HG03457 (cell line): Measurements from ENCODE around the gene ART4.

Experiments used
- ATAC-seq: cut with Tn5 transposase; IDR thresholded peaks from one replicate; pipeline ENCODE4 v1.9.1; 2021; ENCODE audit warnings: moderate number of reproducible peaks; ENCODE audit not compliant: unreplicated experiment

Gene ART4

DNA sequence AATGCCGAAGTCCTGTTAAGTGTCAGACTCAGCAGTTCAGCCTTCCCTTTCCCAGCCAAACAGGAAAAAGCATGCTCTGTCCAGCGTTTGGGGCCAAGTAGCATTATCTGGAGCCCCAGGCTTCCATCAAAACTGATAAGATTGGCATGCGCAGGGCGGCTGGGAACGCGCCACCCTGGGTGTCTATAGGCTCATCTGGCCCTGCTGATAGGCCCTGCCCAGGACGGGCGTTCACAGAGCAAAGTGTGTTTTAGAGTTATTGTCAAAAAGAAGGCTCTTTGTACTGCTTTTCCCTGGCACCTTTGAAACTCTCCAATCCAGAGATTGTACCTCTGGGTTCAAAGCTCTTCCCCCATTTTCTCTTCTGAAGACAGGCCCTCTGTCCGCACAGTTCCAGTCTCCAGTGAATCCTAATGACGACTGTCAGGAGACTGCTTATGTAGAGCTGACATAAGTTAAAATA lies at the start of gene ART4:
ART4 (minus strand) TSS at position 102 of the 463 bp plus-strand sequence. CDS start 413 bp downstream, outside the sequence.
- ATAC-seq, result no peak

GRCh38 chr12:14892726-14893505 lies 49.6 kb upstream of the ART4 start:
- ATAC-seq, result no peak

DNA sequence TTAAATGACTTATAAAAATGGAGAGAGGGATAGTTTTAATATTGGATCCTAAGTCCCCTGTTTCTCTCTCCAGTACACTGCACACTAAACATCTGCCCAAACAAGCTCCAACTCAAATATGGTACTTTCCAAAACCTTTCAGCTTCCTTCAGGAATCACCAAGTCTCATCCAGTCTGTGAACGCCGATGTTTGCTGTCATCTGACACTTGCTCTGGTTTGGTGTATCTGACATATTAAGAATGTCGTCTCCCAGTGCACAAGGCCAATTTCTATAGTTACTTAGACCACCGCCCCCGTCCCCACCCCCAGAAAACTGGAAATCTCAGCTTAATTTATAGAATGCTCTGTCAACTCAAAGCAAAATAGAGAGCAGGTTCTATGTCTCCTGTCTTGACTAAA lies 47.4 kb upstream of the ART4 start:
- ATAC-seq, result no peak

DNA sequence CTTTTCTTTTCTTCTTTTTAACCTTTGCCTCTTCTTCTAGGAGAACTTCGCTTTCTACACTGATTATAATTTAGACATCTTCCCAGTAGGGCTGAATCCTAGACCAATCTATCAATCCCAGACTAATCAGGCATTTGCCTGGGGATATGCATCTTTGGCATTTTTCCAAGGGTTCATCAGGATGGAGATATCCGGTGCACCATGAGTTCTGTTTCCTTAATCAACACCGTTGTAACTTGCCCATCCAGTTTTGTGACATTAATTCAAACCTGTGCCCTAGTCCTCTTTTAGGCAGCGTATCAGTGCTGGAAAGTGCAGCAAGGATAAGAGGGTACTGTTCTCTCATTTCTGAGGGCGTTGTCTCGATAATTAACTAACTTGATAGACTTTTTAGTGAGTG lies 42.9 kb upstream of the ART4 start:
- ATAC-seq, result no peak

- no peak for ATAC-seq
Measured at GRCh38 chr12:14885718-14886221, 42.4 kb upstream of the ART4 start, which contains the start of gene MGP. Gene MGP (minus strand): TSS chr12:14885854. CDS start chr12:14885791, 63 bp downstream.

GRCh38 chr12:14884458-14884878 lies 41.1 kb upstream of the ART4 start:
- peak; percentile 94 for ATAC-seq

DNA sequence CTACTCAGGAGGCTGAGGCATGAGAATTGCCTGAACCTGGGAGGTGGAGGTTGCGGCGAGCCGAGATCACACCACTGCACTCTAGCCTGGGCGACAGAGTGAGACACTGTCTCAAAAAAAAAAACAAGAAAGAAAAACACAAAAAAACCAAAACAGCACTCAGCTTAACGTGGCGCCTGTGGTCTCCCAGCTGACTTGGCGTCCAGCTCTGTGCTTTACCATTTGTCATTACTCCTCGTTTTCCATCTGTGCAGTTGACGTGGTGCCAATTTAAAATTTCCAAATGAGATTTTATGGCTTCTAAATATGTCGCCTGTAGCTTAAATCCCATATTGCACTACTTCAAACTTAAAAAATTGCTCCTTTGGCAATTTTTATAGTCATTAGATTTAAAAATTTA lies 40.4 kb upstream of the ART4 start:
- ATAC-seq, result no peak

DNA sequence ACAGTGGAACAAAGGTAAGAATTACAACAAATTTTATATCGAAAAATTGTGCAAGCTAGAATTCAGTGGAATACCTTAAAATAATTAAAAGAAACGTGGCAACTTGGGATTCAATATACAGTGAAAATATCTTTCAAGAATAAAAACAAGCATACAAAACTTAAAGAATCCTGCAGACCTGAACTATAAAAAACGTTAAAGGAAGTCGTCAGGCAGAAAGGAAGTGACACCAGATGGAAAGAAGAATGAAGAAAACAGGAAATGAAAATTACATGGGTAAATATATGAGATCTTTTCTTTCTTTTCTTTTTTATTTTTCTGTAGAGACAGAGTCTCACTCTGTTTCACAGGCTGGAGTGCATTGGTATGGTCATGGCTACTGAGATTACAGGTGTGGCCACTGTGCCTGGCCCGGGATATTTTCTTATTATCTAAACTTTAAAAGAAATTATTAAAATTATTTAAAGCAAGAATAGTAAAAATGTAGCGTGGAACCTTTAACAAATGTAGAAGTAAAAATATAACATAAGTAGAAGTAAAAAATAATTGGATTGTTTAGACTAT lies 37.6 kb upstream of the ART4 start:
- ATAC-seq, result no peak

DNA sequence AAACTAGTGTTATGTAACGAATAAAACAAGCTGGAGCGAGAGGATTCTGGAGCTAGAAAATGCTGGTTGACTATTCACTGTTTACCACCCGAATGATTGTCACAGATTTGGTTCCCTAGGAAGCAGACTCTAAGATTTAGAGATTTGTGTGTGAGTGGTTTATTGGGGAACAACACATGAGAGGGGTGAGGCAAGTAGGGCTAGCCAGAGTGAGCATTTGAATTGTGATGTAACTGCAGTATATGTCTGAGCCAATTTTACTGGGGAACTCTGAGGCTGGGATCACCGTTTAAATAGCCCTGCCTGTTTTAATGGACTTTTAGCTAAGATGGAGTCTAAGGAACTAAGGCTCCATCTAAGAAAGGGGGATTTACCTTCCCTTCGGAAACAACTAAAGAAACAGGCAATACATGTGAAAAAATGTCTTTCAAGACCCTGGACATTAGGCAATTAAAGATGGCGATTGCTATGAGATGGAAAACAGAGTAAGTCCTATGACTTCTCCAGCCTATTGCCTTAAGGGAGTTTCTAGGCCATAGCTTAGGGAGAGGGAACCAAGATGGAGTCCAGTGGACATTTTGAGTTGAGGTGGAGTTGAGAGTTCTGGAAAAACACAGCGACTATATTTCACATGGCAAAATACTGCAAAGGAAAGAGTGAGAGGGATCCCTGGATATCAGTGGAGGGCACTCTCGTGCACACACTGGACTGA lies 36.1 kb upstream of the ART4 start:
- ATAC-seq, result no peak

DNA sequence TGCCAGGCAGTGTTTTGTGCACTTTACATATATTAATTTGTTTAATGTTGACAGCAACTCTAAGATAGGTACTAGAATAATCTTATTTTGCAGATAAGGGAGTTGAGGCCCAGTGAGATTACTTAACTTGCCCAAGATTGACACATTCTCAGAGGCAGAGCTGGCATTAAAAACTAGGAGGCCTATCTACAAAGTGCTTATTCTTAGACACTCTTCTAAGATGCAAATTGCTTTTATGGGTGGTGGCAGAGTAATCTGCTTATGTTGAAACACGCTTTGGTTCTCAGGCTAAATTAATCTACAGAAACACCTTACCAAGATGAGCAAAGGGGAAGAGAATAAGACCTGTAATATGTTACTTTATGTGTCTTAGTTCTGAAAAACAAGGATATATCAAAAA lies 35.2 kb upstream of the ART4 start:
- ATAC-seq, result no peak

DNA sequence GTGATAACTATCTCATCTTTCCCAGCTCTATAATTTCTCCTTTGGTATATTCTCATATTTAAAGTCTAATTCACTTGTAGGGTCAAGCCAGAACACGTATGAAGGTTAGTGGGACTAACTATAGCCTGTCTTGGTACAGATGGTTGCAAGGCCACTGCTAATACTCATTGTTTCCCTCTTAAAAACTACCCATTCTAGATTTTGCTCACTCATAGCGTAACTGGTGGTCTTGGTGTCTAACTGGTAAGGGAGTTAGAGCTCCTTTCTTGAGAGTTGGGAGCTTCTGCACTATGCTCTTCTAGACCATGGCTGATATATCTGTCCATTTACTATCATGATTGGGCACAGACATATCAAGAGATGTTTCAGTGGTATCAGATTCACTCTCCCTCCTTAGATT lies 33.5 kb upstream of the ART4 start:
- ATAC-seq, result no peak

GRCh38 chr12:14874882-14875281 lies 31.6 kb upstream of the ART4 start:
- no peak for ATAC-seq

GRCh38 chr12:14873440-14874185 lies 30.3 kb upstream of the ART4 start:
- no peak for ATAC-seq

- ATAC-seq, result no peak
Measured at GRCh38 chr12:14871886-14872285, 28.6 kb upstream of the ART4 start.

DNA sequence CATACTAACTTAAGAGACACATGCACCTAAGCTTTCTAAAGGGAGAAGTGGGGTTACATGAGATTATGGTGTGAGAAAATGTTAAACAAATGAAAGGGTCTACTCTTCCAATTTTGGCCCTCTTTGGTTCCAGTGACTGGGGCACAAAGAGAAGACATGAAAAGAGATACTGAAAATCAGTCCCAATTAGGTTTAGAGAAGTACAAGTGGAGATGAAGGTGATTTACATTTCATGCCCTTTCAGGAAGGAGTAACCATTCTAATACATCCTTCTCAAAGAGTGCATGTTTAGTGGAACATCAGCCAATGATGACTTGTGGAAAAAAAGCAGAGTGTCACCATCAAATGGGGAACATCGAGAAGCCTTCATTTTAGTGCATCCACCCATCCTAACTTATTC lies 27.9 kb upstream of the ART4 start:
- ATAC-seq, result no peak

- ATAC-seq, result no peak
Measured at GRCh38 chr12:14868916-14869506, 25.7 kb upstream of the ART4 start.

DNA sequence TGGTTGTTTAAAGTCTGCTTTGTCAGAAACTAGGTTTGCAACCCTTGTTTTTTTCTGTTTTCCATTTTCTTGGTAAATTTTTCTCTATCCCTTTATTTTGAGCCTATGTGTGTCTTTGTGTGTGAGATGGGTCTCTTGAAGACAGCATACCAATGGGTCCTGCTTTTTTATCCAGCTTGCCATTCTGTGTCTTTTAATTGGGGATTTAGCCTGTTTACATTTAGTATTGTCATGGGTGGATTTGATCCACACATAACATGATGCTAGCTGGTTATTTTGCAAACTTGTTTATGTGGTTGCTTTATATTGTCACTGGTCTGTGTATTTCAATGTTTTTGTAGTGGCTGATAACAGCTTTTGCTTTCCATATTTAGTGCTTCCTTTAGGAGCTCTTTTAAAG lies 17.2 kb upstream of the ART4 start:
- no peak for ATAC-seq

DNA sequence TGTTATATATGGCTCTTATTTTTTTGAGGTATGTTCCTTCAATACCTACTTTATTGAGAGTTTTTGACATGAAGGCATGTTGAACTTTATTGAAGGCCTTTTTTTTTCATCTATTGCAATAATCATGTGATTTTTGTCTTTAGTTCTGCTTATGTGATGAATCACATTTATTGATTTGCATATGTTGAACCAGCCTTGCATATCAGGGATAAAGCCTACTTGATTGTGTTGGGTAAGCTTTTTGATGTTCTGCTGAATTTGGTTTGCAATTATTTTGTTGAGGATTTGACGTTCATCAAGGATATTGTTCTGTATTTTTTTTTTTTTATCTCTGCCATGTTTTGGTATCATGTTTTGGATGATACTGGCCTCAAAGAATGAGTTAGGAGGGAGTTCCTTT lies 15.2 kb upstream of the ART4 start:
- ATAC-seq, result no peak

DNA sequence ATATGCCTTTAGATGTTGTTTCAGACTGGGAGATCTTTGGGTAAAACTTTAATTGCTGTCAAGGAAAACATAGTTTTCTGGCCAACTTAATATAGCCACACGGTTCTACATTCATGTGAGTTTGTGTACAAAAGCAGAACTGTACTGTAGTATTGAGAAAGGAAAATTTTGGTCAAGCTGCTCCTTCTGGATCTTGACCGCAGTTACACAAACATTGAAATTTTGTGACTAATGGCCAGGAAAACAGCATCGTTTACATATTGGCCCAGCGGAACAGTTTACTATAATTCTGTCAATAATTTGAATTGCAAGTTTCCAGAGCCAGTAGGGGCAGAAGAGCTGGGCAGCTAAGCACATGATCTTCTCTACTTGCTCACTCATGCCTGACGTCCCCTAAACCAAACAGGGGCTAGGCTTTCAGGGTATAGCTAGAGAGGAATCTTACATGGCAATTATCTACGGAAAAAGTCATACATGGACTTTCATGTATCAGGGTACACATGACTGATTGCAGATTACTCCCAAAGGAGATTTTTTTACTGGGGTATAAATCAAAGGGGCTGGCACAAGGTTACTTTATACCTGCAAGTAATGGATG lies 11.4 kb upstream of the ART4 start:
- ATAC-seq, result no peak

- ATAC-seq, result no peak
Measured at GRCh38 chr12:14853961-14854360, 10.6 kb upstream of the ART4 start.
